HUDEP-2 (cell line): ENCODE measurements around the gene CSRP3.

Source experiments
- DNase-seq, 76 experiments: peaks; one replicate each; lab custom pipeline; 2025; ENCODE audit not compliant: unreplicated experiment in 76 of 76; lab: John Stamatoyannopoulos, UW

Gene CSRP3

GRCh38 chr11:19201737-19202605 lies at the start of gene CSRP3:
Gene CSRP3 (minus strand): TSS chr11:19201983. CDS start chr11:19192448, 9,535 bp downstream.
- DNase-seq = no peak

DNA sequence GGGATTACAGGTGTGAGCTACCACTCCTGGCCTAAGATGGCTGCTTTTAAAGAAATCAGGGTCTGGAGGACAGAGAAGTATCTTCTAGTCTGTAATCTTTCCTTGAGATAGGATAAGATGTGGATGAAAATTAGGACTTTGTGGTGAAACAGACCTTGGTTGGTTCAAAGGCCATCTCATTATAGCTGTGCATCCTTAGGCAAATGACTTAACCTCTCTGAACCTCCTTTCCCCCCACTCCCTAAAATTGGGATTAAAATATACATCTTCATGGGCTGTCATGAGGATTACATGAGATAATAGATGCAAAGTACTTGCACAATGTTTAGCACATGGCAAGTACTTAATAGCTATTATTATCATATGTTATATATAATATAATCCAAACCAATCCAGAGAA lies 49.8 kb upstream of the CSRP3 start:
- no peak for DNase-seq

DNA sequence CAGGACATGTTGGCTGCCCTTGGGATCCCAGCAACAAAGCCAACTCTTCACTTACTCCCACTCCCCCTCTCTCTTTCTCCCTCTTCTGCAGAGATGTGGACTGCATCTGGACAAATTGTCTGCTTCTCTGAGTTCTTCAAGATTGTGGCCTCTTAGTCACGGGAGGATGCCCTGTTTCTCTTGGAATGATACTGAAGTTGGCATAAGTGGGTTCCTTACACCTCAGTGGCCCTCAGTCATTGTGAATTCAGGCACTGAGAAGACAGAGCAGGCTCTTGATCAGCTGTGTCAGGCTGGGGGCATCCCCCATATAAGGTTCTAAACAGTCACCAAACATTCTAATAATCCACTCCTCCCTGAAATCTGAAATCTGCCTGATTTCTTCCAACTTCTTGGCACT lies 45.0 kb upstream of the CSRP3 start:
- no peak for DNase-seq

- no peak for DNase-seq
Measured at GRCh38 chr11:19245351-19245750, 43.6 kb upstream of the CSRP3 start.

DNA sequence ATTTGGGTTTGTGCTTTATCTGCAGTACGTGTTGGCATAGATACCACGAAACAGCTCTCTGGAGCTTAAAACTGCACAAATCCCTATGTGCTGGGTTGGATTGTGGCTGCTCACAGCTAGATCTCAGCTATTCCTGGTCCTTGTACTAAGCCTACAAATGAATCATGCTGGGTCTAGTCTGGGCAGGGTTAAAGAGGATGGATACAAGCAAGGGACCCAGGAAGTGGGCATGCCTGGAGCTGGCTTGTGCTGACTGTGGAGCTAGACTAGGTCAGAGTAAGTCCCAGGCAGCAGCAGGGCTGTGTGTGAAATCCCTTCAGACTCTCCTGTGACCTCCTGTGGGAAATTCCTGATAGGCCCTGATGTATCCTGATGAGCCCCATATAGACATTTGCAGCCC lies 42.8 kb upstream of the CSRP3 start:
- DNase-seq = peak in 1 of 76 experiments; percentile 1

- DNase-seq = no peak
Measured at GRCh38 chr11:19244084-19244483, 42.3 kb upstream of the CSRP3 start.

GRCh38 chr11:19243613-19244012 lies 41.8 kb upstream of the CSRP3 start:
- no peak for DNase-seq

GRCh38 chr11:19243143-19243542 lies 41.4 kb upstream of the CSRP3 start:
- DNase-seq = no peak

DNA sequence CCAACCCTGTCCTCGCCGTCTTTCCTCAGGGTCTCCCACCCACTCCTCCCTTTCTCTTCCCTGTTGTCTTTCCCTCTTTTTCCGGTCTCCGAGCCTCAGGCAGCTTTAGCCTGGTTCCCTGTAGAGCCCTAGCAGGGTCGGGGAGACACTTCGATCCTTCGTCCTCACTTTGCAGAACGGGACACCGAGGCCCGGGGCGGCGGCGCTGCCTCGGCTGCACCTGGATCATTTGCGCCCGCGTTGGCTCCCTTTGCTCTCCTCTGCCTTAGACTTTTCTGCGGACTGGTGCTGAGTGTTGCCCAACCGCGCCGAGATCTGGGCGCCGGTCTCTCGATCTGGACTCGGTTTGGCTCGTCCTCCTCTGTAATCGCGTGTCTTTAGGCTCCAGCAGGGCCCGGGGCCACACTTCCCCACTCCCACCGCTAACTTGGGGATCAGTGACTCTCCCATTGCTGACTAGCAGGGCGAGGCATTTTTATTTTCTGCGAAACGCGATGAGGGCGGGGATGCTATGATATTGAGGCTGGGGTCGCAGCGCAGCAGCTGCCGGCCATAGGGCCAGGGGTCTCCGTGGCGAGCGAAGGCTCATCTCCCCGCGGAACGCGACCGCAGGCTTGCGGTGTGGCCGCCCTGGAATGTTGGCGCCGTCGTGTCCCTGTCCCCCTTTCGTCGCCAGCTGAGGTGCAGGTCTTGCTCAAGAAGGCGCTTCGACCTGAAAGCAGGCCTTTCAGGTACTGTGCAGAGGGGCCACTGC lies 40.6 kb upstream of the CSRP3 start:
- peak in 1 of 76 experiments; percentile 25 for DNase-seq

DNA sequence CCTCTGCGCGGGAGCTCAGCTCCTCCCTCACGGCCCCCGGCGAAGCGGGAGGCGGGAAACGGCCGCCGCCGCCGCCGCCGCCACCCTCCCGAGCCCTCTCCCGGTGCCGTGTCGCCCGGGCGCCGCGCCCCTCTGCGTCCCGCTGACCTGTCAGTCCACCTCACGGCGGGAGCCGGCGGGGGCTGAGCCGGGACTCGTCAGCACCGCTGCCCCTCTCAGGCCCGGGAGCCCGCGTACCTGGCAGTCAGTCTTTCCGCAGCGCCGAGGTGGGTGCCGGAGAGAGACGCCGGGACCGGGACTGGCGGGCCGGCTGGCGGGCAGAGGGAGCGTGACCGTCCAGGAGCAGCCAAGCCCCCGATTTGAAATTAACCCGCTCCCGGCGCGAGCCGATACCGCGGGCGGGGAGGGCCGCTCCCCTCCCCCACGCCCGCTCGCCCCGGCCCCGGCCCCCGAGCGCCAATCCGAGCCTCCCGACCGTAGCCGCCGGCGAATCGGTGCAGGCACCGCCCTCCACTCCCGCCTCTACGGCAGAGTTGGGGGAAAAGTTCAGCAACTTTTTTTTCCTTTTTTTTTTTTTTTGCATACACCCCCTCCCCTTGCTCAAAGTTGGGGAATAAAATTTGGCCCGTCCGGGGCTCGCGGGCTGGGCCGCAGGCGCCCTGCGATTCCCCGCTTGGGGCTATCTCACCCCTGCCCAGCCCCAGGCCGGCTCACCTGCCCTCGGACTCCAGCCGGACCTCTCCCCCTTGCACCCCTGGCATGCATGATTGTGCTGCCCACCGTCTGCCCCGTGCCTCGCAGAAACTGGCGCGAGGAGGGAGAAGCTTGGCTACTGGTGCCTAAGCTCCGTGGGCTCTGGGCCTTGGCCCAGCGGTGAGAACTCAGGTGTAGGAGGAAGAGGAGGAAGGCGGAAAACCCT lies 39.7 kb upstream of the CSRP3 start:
- DNase-seq = peak in 55 of 76 experiments; percentile 8 to 85 (median 41)

DNA sequence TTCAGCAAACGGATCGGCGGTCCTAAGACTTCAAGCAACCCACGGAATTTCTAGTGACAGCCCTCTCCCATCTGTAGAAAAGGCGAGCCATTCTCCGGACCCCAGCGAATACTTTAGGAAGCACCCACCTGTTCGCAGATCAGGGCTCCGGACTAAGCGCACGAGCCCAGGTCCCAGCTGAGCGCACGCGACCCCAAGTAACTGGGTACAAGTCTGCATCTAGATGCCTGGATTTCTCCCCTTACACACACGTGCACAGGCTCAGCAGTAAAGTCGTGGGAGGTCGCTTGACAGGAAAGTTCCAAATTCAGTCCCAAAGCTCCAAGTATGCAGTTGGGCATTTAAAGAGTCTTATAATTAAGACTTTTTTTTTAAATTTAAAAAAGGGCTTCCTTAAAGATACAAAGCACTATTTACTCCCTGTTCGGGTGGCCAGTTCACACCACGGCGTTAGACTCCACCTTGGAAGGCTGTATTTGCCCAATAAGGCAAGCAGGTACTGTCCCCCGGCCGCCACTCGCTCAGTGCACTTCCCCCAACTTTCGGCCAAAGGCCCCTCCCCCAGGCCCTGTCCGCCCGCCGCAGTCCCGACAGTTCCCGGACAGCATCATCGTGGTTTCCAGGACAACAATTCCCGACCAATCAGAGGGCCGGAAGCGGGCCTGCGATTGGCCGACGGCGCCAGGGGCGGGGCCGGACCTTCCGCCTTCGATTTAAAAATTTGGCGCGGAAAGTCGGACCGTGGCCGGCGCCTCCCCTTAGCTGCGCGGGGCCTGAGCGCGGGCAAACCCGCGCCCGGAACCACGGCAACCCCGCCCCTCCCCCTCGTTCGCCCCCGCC lies 38.9 kb upstream of the CSRP3 start, which contains the start of gene E2F8:
Gene E2F8, minus strand, starts transcription at position 526 of the 840 bp plus-strand sequence. CDS start 824 bp downstream, outside the sequence.
- DNase-seq = peak in 75 of 76 experiments; percentile 22 to 98 (median 94)

DNA sequence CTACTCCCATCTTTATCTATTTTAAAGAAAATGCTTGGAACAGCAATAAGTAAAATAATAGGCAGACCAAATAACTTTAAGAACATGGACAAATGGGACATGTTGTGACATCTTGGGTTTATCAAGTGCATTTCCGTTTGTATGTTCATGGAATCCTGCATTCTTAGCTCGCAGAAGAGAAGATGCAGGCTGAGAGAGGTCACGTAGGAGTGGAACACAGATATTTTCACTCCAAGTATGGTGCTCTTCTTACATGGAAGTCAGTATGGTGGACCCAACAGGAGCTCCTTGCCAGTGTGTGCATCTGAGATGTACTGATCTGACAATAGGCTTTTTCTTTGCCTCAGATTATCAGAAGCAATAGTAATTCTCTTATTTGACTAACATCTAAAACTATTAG lies 37.3 kb upstream of the CSRP3 start:
- peak in 1 of 76 experiments; percentile 3 for DNase-seq

DNA sequence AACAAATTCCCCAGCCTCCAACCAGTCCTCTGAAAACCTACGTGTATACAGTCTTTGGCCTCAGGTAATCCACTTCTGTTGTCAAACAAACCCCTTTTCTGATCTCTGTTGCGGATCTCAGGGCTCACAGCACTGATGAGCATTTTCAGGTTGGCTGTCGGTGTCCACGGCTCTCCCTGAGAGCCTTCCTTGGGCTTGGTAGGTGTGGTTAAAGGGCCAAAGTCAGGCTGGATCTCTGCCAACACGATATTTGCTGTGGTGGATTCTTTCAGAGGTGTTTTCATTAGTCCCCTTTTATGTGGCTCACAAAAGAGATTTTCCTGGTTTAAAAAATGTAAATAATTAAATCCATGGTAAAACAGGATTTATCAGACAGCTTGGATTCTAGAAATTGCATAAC lies 36.0 kb upstream of the CSRP3 start:
- DNase-seq = no peak

DNA sequence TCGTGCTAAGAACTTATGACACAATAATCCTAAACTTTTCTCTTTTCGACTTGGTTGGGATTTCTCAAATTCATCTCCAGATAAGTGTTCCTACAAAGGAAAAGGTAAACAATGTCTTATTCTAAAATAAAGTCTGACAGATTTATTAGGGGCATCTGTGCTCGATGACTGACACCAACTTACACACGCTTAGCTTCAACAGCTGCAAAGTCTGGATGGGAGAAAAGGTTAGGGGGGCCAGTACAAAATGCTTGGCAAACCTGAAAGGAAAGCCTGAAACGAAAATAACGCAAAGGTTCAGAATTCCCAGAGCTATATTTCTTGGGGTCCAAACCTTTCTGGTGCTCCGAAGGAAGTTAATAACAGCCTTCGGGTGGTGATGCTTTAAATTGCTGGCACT lies 35.6 kb upstream of the CSRP3 start:
- no peak for DNase-seq

DNA sequence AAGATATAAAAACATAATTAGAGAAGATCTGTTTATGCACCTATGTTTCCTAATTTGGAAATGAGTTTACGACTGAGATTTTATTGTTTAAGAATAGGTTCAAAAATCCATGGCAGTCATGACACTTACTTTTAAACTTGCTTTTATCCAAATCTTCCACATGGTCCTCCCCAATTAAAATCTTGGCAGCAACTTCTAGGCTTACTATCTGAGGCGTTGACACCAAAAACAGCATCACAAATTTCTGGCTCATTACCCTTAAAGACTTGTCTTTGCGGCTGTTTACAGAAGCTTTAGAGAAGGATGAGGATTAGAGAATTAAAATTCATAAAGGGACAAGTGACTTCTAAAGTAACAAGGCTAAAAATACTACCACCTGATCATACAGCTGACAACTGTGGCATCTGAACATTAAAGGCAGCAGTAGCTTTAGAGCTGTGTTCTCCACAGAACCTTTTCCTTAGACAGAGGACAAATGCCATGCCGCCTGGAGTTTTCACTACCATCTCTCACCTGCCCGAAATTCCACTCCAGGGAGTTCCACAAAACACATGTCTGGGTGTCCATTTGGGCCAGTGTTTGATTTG lies 32.5 kb upstream of the CSRP3 start:
- DNase-seq = no peak

- DNase-seq = no peak
Measured at GRCh38 chr11:19232910-19233503, 31.2 kb upstream of the CSRP3 start.

DNA sequence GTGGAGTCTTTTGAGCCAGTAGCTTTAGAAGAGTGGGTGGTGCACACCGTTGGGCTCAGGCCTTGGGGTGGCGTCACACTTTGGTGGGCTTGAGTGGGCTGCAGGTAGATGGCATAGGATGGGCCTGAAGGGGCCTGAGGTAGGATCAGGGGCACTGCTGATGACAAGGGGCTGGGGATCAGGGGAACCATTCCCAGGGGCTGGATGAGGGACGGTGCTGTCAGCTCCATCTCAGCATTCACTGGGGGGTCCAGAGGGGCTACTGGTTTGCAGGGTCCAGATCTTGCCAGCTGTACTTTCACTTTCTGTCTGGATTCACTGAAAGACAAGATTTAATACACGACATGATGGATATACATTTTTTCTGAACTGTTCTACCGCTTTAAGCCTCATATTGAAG lies 27.9 kb upstream of the CSRP3 start:
- no peak for DNase-seq

DNA sequence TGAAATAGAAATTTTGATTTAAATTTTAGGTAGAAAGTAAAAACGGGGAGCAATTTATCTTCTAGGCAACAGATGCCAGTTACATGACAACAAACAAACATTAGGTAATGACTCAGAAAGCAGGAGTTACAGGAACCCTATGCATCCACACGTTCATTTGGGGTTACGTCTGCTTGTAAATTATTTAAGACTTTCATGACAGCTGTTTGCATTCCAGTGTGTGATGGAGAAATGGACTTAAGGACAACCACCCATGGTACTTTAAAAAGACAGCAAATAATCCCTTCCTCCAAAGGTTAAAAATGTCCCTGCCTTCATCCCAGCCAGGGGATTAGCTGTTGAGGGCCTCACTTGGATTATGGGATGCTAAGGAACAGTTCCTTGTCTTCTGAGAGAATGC lies 27.2 kb upstream of the CSRP3 start:
- no peak for DNase-seq
